Fibroblast of the aortic adventitia (primary cell): ENCODE results near the gene RYR3. TPM values are rescaled to one million over a fixed set of nuclear protein-coding genes. Genes with fewer than 3 reads are reported as not detected.

Experiments used
- DNase-seq: peaks from one replicate; pipeline ENCODE4 v3.0.0-alpha.2; 2010; ENCODE audit warnings: low read depth
- H3K4me3 ChIP-seq: 2 replicates; pipeline ENCODE4 v1.5.1; 2011; ENCODE audit warnings: low read depth, mild to moderate bottlenecking, control low read depth, low read length, moderate library complexity
- total RNA-seq: library from RNA; depleted of rRNA; stranded (reverse); fragments of >200 nt; gene quantifications from 2 replicates; pipeline ENCODE4 v1.2.3, GENCODE V29; 2012; ENCODE audit warnings: low replicate concordance
- TF ChIP-seq, protein P1 (sequence below): IDR thresholded peaks from 2 replicates; pipeline ENCODE4 v1.5.1; 2011; ENCODE audit warnings: mild to moderate bottlenecking, low read length, control low read depth, inconsistent platforms; ENCODE audit not compliant: insufficient read depth

The RYR3 gene
- total RNA-seq, 1 donor: not detected

DNA sequence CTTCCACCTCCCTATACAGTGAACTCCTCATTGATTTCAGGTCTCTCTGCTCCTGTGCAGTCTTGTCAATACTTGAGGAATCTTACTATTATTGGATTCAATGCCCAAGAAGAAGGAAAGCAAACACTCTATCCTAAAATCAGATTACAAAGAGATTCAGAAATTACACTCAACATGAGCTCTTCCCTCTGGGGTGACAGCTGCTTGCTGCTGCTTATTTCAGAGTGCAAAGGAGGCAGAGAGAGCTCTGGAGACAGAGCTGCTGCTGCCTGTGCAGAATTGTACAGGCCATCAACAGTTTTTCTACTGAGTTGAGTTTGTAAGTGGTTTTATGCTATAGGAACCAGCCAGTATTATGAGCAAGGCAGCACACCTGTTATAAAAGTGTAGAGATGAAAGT, 7.1 kb downstream of the RYR3 start:
- no peak for DNase-seq
- TF ChIP-seq, protein P1, sequence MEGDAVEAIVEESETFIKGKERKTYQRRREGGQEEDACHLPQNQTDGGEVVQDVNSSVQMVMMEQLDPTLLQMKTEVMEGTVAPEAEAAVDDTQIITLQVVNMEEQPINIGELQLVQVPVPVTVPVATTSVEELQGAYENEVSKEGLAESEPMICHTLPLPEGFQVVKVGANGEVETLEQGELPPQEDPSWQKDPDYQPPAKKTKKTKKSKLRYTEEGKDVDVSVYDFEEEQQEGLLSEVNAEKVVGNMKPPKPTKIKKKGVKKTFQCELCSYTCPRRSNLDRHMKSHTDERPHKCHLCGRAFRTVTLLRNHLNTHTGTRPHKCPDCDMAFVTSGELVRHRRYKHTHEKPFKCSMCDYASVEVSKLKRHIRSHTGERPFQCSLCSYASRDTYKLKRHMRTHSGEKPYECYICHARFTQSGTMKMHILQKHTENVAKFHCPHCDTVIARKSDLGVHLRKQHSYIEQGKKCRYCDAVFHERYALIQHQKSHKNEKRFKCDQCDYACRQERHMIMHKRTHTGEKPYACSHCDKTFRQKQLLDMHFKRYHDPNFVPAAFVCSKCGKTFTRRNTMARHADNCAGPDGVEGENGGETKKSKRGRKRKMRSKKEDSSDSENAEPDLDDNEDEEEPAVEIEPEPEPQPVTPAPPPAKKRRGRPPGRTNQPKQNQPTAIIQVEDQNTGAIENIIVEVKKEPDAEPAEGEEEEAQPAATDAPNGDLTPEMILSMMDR: no peak
- H3K4me3 ChIP-seq: no peak overlapping the region

DNA sequence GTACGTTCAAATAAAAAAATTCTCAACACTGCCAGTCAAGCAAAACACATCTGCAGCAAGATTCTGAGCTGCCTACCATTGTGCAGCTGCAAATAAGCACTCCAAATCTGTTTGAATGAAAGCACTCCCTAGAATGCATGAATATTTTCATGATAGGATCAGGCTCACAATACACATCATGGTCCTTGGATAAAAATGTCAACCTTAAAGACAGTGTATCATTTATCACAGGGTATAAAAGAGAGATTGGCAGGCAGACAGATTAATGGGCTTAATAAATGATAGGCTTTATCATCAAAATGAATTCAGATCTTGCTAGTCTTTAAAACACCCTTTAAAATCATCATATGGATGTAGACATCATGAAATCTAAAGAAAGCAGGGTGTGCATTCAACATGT, 9.2 kb downstream of the RYR3 start:
- no peak for DNase-seq
- H3K4me3 ChIP-seq: no peak overlapping the region

DNA sequence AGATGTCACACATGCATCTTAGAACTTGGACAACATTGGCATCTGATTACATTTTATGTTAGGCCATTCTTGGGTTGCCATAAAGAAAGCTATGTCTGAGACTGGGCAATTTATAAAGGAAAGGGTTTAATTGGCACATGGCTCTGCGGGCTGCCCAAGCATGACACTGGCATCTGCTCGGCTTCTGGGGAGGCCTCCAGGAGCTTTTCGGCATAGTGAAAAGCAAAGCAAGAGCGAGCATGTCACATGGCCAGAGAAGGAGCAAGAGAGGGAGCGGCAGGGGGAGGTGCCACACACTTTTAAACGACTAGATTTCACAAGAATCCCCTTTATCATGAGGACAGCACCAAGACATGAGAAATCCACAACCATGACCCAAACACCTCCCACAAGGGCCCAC, 11.3 kb downstream of the RYR3 start:
- H3K4me3 ChIP-seq: no peak overlapping the region
- TF ChIP-seq, protein P1: no peak
- no peak for DNase-seq

More for the DNA sequence above, 9.2 kb downstream of the RYR3 start:
- TF ChIP-seq, protein P1: no peak

DNA sequence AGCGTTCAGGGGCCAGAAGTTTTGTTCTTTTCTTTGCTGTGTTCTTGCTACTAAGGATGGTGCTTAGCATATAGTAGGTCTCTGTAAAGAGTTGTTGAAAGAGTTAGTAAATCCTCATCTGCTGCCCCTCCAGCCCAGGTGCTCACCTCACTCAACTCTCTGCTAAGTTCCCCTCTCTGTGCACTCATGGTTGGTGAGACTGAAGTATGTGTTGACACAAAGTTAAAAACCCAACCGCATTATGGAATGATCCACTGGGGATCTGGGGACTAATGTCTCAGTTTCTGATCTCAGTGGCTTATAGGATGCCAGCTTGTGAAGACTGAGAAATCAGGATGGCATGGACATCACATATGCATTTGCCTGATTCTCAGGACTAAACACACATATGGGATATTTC, 13.8 kb downstream of the RYR3 start:
- TF ChIP-seq, protein P1: no peak
- DNase-seq: no peak
- no peak overlapping the region for H3K4me3 ChIP-seq

DNA sequence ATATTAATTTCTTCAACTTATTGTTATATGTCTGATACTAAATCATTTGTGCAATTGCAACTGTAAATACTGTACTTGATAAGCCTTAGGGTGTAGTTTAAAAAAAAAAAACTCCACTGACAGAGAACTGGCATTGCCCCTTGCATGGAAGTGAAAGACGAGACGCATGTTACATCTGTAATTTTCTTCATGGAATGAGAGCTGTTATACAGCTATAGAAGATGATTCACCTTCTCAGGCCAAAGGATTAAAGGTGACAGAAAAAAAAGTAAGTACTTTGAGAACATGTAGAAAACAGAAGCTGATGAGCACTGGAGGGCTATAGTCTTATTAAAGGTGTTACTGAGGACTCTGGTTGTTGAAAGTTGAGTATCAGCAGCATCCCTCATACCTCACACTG, 16.1 kb downstream of the RYR3 start:
- no peak overlapping the region for H3K4me3 ChIP-seq
- TF ChIP-seq, protein P1: no peak
- no peak for DNase-seq

DNA sequence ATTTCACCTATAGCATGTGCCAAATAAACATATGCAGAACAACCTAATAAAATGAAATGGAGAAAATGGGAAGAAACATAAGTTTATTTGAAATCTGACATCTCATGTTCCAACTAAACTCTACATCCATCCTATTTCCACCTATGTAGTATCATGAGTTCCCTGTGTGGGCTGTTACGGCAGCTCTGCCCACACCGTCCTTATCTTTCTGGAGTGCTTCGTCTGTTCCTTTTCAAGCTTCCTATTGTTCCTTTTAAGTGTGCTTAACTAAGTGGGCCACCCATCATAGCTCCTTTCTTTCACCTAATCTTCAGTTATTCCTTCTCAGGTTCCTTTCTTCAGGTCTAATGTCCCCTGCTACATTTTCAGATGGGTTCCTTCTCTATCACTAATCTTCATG, 17.3 kb downstream of the RYR3 start:
- DNase-seq: no peak
- TF ChIP-seq, protein P1: no peak
- H3K4me3 ChIP-seq: no peak overlapping the region

DNA sequence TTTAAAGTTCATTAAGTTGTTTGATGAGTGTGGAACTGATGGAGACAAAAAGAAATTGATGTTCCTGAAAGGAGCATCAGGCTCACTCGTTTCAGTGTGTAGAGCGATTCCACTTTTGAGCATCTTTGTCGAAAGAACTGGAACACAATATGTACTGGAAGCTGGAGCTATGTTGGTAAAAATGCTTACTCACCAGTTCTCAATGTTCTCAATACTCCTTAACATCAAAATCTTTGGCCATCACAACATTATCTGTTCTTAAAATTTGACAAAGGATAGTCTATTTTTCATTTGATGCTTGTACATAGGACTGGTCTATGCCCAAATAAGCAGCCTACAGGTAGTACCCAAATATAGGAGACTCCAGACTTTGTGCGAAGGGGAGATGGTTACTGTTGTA, 18.7 kb downstream of the RYR3 start:
- no peak for DNase-seq
- H3K4me3 ChIP-seq: no peak overlapping the region
- TF ChIP-seq, protein P1: no peak
